Measurements from ENCODE around the gene CCT3.
A peak's percentile ranks its signal among the peaks of the same experiment; 100 is the strongest.

CCT3 gene

DNA sequence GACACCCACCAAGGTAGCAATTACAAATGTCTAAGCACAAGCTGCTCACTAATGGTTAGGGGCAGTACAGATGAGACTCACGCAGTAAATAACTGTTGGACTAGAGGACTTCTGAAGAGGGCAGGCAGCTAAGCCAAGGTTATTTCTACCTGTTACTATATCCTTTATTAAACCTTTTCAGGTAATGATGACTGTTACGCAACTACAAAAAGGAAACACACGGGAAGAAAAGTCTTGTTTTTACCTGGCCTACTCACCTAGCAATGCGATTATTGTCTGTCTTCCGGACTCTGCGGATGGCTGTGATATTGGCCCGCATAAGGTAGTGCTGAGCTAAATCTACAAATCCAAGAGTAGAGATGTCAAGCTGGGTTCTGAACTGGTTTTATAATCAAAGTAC lies 21.2 kb downstream of the CCT3 start:
- TF ChIP-seq, protein P1, sequence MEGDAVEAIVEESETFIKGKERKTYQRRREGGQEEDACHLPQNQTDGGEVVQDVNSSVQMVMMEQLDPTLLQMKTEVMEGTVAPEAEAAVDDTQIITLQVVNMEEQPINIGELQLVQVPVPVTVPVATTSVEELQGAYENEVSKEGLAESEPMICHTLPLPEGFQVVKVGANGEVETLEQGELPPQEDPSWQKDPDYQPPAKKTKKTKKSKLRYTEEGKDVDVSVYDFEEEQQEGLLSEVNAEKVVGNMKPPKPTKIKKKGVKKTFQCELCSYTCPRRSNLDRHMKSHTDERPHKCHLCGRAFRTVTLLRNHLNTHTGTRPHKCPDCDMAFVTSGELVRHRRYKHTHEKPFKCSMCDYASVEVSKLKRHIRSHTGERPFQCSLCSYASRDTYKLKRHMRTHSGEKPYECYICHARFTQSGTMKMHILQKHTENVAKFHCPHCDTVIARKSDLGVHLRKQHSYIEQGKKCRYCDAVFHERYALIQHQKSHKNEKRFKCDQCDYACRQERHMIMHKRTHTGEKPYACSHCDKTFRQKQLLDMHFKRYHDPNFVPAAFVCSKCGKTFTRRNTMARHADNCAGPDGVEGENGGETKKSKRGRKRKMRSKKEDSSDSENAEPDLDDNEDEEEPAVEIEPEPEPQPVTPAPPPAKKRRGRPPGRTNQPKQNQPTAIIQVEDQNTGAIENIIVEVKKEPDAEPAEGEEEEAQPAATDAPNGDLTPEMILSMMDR (IDR thresholded peaks at IDR 0.05; ENCODE audit: low read depth, low read length): no peak
- no peak overlapping the region for H3K4me3 ChIP-seq (ENCODE audit: low read depth, low read length)

DNA sequence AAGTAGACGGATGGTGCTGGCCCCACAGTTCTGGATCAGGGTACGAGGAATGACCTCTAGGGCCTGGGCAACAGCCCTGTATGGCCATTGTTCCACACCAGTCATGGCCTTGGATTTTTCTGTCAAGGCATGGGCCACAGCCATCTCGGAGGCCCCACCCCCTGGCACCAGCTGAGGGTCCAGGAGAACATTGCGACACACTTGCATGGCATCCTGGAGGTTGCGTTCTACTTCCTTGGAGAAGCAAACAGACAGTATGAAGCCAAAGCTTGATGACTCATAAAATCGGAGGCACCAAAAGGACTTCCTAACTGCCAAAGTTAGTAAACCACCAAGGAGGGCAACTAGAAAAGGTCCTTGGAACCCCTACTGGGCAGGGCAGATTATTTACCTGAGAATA lies 27.1 kb downstream of the CCT3 start:
- H3K4me3 ChIP-seq (ENCODE audit: low read depth, low read length): no peak overlapping the region
- TF ChIP-seq, protein P1 (IDR thresholded peaks at IDR 0.05; ENCODE audit: low read depth, low read length): no peak

DNA sequence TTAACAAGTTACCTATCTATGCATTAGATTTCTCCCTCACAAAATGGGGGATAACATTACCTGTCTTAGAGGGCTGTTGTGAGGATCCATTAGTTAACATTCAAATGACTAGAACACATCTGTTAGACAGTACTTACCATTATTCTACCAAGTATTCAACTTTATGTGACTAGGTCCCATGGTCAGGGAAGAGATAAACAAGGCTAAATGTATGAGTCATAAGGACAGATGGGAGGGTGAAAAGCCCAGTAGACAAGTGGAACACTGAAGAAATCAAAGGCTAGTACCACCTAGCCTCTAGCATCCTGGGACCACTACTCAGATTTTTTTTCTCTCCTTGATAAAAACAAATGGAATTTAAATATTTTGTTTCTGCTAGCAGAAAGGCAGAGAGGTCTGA lies 30.0 kb downstream of the CCT3 start:
- TF ChIP-seq, protein P1 (IDR thresholded peaks at IDR 0.05; ENCODE audit: low read depth, low read length): no peak
- no peak overlapping the region for H3K4me3 ChIP-seq (ENCODE audit: low read depth, low read length)

GRCh38 chr1:156305215-156305614 lies 32.9 kb downstream of the CCT3 start:
- no peak overlapping the region for H3K4me3 ChIP-seq (ENCODE audit: low read depth, low read length)
- TF ChIP-seq, protein P1 (IDR thresholded peaks at IDR 0.05; ENCODE audit: low read depth, low read length): no peak

GRCh38 chr1:156303241-156303640 lies 34.9 kb downstream of the CCT3 start:
- H3K4me3 ChIP-seq (ENCODE audit: low read depth, low read length): no peak overlapping the region
- TF ChIP-seq, protein P1 (IDR thresholded peaks at IDR 0.05; ENCODE audit: low read depth, low read length): no peak

- TF ChIP-seq, protein P1 (IDR thresholded peaks at IDR 0.05; ENCODE audit: low read depth, low read length): no peak
Observed at GRCh38 chr1:156298852-156299357, 39.2 kb downstream of the CCT3 start, which contains the start of gene VHLL. TSS of gene VHLL (minus strand) at chr1:156299307. CDS start at chr1:156299189, 118 bp downstream.

GRCh38 chr1:156295391-156295947 lies 42.6 kb downstream of the CCT3 start, which contains the start of gene GLMP:
TSS of gene GLMP (minus strand) at chr1:156295679. CDS start at chr1:156295645, 34 bp downstream.
- TF ChIP-seq, protein P1 (IDR thresholded peaks at IDR 0.05; ENCODE audit: low read depth, low read length): no peak
- H3K4me3 ChIP-seq (ENCODE audit: low read depth, low read length): peak within 1 kb of the TSS; percentile 83

More at GRCh38 chr1:156298852-156299357, 39.2 kb downstream of the CCT3 start, which contains the start of gene VHLL:
- no peak within 1 kb of the TSS for H3K4me3 ChIP-seq (ENCODE audit: low read depth, low read length)

All from WI38 (cell line).